ENCODE results near the gene MEF2C.
"Not testable (repeated sequence)": the region's sequence is repeated elsewhere in the genome, so short reads cannot be mapped to it uniquely, and the experiment has no call there.

Gene MEF2C

DNA sequence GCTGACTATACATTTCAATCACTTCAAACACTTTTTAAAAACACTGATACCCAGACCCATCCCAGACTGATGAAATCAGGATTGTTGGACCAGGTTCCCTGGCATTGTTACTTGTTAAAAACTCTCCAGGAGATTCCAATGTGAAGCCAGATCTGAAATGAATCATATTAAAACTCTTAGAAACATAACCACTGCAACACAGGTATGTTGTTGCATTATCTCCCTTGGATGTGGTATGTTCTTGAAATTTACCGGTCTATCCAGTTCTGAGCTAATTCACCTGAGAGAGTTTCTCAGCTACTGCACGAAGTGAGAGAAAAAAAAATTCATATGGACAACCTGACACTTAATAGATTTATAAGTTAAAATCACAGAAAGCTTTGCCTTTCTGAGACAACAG is 21.8 kb downstream of the MEF2C start:
- no peak for DNase-seq

DNA sequence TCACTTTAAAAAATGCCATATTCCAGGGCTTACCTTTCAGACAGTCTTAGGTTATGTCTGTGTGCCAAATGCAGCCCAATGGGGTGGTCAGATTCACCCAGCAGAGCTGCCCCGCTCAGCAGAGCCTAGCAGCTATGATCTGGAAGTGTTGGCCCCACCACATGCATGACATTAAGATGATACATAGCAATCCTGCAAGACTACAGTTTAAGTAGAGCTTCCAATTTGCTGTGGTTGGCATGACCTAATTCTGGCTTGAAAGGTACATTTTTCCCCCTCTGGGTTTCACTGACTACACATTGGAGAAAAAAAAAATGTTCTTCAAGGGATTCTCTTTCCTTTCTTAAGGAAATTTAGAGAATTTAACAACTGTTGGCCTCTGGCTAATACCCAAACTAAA is 22.5 kb downstream of the MEF2C start:
- DNase-seq, result no peak

DNA sequence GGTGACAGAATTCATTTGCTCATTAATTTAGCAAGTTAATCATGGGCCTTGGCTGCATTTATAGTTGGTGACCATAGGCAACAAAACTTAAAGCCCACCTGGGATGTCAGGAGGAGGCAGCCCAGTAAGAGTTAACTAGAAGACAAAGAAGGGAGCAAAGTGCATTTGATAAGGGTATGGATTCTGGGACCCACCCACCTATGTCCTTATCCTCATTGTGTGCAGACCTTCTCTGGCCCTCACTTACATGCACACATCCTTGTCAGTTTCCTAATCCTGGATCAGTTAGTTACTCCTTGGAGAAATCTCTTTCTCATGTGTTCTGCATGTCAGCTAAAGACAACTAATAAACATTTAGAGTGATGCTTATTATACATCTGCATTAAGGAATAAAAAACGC is 24.6 kb downstream of the MEF2C start:
- DNase-seq, result no peak

DNA sequence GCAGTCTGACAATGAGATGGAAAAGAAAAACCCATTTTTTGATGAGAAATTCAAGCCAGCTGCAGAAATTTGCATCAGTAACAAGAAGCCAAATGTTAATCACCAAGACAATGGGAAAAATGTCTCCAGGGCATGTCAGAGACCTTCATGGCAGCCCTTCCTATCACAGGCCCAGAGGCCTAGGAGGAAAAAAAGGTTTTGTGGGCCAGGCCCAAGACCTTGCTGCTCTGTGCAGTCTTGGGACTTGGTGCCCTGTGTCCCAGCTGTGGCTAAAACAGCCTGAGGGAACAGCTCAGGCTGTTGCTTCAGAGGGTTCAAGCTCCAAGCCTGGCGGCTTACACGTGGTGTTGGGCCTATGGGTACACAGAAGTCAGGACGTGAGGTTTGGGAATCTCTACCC is 26.6 kb downstream of the MEF2C start:
- not testable (repeated sequence) for DNase-seq

DNA sequence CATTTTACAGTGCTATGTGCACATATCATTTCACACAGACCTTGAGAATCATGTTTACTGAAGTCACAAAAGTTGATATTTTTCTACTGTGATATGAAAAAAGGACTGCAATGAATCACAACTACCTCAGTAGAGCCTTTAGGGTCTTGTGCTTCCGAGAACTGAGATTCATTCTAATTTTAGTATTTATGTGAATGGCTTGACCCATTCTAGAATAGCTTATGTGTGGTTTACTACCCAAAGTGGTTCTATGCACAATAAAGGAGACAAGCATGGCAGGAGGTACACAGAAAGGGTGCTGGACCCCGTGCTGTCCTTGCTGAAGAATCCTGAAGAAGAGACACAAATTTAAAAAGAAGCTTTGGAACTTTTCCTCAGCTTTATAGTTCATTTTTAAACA is 28.2 kb downstream of the MEF2C start:
- no peak for DNase-seq

DNA sequence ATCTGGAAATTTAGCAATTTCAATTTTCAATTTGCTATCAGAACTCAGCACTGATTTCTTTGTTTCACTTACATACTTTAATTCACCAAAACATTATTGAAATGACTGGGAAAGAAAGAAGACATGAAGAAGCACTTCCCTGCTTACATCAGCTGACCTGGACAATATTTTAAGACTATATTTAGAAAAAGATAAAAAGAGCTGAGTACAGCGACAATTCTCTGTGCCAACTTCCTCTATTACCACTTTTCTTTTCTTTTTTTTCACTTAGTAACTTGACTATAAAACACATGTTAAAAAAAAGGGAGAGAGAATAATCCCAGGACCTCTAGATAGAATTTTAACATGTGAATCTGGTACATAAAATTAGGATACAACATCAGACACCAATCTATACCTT is 35.6 kb downstream of the MEF2C start:
- DNase-seq, result no peak

DNA sequence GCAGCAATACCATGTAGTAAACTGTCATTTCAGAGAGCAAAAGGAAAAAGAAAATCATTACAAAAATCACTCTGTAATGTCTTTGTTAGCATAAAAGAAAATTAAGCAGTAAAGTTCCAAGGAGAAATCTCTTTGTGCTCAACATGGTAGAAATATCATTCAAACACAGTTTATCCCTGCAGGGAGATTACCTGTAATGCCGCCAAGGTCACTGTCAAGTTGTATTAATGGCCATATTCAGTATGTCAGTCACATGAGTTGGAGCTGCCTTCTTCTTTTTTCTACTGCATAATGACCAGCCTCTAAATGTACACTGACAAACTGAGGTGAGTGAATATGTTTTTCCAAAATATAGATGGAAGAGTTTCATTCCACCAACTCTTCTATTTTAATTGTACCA is 36.5 kb downstream of the MEF2C start:
- no peak for DNase-seq

DNA sequence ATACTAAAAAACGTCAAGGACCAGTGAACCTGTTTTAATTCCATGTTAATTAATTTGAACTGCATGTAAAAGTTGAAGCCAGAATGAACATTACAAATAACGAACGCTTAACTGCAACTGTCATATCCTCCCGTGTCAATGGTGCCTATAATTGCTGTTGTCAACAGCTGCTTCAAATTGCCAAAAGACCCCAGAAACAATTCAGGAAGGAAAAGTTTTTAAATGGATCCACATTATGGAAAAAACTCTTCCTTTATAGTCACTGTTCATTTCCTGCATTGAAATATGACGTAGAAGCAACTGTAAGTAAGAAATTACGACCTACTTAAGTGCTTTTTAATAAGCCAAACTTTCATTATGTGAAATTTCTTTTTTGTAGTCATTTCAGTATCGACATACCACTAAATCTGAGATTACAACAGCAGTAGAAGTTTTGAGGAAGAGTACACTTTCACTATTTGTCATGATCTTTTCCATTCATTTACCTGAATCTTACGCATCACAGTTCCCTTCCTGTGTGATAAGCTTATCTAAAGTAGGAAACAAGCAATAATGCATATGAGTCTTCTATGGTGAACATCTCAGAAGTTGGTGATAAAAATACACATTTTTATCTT is 37.8 kb downstream of the MEF2C start:
- no peak for DNase-seq

DNA sequence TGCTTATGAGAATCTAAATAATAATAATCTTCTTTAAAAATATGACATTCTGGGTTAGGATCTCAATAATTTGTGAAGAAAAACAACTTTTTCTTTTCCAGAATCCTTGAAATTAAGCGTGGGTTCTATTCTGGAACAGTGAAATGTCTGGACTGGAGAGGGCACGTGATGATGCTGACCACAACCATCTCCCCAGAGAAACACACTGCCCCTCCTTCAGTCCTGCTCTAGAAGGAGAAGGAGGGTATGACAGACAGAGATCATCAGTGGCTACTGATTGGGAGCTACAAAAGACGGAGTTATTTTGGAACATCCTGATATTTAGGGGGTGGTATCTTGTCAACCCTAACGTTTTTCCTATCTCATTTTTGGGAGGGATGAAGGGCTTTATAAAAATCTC is 40.2 kb downstream of the MEF2C start:
- DNase-seq, result no peak

DNA sequence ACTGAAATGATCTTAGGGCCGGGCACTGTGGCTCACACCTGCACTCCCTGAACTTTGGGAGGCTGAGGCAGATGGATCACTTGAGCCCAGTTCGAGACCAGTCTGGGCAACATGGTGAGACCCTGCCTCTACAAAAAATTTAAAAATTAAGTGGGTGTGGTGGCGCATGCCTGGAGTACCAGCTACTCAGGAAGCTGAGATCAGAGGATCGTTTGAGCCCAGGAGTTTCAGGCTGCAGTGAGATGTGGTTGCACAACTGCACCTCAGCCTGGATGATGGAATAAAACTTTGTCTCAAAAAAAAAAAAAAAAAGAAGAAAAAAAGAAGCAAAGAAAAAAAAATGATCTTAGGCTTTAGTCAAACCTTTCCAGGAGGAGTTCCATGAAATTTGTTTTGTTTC is 41.8 kb downstream of the MEF2C start:
- no peak for DNase-seq

DNA sequence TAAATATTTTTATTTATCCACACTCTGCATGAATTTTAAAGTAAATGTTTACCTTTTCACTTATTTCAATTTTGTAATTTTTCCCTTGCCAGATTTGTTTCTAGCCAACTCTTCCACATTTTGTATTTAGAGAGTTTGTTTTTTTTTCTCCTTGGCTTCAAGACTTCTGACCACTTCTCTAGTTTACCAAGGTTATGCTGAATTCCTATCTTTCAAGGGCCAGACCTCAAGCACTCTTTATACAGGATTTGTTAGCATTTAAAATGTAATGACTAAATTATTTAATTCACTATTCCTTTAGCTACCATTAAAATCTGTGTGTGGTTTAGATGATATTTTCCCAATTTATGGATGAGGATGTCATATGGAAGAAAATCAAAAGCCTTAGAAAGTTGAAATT is 42.5 kb downstream of the MEF2C start:
- DNase-seq, result no peak

DNA sequence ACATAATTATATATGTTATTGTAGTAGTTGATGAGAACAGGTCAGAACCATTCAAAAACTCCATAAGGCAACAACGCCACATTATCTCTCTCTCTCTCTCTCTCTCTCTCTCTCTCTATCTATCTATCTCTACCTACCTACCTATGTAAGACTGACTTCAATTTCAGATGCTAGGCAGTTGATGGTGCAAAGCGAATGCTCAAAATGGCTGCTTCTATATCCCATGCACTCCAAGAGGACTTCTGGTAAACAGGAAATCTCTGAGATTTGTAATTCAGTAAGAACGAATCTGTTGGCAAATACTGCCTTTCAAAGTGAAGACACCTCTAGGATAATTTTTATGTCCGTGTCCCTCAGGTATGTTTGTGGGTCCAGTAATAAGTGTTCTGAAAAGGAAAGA is 43.7 kb downstream of the MEF2C start:
- no peak for DNase-seq

DNA sequence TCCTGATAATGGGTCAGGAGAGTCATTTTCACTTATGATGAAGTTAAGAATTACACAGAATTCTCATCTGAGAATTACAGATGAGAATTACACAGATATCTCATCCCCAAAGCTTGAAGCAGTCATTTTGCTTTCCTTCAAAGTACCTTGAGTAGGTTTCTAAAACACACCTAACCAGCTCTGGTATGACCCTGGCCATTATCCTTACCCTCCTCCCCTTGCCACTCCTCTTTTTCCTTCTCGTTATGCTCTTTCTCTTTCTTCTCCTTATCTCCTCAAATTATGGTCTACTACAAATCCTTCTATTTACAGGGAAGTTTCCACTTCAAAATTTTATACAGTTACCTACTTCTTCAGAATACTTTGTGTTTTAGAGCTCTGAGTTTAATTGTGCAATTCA is 44.5 kb downstream of the MEF2C start:
- no peak for DNase-seq

DNA sequence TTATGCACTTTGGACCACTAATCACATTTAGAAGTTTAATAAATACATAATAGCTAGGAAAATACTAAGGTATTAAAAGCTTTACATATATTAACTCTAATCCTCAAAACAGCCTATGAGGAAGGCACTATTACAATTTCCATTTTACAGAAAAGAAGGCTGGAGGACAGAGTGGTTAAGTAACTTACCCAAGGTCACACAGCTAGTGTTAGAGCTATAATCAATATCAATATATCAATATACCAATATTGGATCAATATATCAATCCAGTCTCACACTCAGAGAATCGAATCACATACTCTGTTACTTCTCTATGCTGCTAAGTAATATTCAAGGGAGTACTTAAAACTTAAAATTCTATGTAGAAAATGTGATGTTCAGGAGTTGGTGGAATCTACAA is 45.2 kb downstream of the MEF2C start:
- no peak for DNase-seq

DNA sequence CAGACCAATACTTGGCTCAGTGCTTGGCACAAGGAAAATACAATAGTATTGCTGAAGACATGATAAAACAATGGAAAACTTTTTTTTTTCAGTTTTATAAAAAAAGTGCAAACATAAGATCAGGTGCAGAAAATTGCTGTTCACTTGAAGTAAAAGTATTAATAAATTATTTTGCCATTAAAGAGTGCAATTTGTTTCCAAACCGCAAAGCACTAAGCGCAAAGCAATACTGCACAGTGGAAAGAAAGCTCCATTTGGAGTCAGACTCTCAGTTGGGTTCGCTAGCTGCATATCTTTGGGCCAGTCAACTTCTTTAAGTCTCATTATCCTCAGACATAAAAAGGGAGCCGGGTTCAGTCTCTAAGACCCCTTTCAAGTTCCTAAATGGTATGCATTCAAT is 45.8 kb downstream of the MEF2C start:
- no peak for DNase-seq

DNA sequence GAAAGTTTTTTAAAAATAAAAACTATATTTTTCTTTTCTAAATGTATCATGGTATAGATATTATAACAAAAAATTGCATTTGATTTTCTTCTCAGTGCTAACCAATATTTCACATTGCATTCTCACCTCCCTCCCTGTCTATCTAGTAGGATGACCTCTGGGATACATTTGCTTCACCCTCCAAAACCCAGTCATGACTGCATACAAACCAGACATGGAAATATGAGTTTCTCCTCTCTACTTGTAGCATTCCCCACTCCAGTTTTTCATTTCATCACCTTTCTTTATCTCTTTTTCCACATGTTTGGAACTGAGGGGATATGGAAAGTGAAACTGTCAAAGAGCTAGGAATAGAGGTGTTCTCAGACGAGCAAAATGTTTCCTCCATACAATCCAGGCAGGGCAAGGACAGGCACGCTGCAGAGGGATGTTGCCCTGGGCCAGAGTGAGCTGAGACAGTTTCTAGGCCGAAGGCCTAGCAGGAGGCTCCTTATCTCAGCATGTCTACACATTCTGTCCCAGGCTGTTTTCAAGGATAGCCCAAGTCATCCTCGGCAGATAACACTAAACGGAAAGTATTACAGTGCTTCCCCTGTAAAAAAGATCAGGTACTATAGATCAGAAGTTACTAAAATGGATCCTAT is 46.7 kb downstream of the MEF2C start:
- no peak for DNase-seq

DNA sequence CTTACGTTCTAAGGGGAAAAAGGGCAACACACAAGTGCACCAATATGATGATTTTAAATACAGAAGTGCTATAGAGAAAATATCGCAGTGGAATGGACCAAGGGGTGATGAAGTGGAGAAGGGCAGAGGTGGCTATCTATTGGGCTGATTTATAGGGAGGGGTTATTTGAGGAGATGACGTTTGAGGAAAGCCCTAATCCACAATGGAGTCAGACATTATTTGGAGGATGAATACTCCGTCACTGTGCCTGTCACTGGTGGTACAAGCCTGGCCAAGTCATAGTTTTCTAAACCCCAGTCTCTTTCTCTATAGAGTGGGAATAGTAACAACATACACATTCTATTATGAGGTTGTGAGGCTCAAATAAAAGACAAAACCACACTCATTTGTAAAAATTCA is 48.5 kb downstream of the MEF2C start:
- no peak for DNase-seq

DNA sequence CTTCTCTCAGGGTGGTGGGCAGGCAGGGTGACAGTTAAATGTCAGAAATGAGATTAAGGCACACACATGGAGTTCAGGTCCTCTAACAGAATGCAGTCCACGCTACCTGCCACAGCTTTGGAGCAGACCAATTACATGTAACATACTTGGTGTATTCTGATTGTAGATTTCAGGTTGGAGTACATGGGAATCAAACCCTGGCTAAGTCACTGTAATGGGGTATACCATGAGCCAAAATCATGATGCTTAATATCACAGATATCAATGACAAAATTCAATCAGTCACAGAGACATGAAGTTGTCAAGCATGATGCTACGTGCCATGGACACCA is 48.9 kb downstream of the MEF2C start:
- DNase-seq, result no peak

DNA sequence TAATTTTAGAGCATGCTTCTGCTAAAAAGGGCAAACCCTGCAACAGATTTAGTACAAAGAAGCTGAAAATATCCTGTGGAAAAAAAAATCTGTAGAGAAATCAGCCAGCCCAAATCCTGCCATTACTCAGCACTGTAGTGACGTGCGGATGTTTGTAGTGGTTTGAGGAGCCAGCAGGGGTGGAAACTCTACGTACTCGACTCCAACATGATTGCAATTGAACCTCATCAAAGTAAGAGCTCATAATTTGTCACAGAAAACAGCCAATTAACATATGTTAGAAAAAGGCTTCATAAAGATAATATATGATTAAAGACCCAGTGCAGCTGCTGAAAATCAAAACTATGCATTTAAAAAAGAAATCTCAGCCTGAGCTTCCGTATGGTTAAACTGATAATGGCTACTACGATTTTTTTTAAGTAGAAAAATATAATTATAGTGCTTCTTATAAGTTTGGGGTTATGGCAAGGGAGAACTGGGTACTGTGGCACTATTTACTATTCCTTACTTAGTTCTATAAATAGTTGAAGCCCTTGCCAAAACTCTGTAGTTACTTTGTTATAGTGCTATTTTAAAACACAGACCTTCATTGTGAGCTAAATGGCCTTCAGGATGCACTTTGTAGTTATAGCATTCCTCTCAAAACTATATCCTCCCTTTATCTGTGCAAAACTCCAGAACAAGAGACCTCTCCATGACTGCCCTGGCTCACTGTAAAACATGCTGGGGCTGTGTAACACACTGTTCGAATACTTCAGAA is 49.4 kb downstream of the MEF2C start:
- no peak for DNase-seq

DNA sequence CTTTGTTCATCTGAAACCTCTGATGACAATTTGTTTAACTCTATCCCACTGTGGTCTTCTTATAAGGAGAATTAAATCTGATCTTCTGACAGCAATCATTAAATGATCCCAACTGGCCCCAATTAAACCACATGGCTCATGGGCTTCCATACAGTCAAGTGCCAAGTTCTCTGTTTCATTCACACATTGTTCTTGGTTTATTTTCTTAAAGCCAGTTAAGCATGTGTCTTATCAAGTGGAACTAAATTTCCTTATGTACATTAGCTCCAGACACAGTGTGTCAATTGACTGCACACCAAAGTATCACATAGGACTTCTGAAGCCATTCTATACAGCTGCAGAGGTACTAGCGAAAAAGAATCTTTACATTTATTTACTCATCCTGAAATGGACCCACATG is 51.2 kb downstream of the MEF2C start:
- DNase-seq, result no peak

DNA sequence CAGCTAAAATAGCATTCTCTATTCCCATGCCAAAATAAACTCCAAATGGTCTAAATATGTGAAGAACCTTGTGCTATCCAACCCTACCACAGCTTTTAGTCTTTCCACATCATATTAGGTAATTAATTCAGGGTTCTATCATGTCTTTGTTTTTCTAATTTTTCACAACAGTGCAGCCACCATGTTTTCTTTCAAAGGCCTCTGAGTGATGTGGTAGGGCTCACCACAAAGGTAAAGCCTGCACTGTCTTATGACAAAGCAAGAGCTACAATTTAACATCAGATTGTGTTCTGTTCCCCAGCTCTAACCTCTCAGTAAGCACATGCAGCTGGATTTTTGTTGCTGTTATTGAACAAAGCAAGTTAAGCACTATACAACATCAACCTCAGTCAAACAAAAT is 52.4 kb downstream of the MEF2C start:
- no peak for DNase-seq

DNA sequence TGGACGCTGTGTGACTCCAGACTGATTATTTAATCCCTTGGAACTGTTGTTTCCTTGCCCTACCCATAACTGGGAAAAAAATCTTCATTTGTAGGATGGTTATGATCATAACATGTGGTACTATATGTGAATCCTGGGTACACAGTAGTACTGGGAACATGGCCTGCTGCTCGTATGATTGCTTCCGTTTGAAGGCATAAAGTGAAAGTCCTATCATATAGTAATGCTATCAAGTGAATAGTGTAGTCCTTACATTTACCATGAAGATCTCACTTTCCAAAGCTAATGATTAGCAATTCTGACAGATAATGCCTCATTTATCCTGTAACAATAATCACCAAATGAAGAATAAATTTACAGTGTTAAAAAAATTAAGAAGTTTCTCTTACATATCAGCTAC is 53.2 kb downstream of the MEF2C start:
- no peak for DNase-seq

DNA sequence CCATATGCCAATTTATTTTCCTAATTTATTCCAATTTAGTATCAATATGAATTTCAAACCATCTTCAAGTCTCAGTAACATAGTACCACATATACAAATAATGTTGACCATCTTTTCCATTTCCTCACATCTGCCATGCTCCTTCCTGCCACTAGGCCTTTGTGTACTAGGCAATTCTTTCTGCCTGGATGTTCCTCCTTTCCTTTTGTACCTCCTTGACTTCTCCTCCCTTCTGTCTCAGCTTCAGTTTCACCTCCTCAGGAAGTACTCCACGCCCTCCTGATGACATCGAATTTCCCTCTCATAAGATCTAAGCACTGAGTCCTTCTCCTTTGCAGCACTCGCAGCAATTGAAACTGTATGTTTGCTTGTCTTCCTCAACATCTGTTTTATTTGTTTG is 53.9 kb downstream of the MEF2C start:
- DNase-seq, result no peak

DNA sequence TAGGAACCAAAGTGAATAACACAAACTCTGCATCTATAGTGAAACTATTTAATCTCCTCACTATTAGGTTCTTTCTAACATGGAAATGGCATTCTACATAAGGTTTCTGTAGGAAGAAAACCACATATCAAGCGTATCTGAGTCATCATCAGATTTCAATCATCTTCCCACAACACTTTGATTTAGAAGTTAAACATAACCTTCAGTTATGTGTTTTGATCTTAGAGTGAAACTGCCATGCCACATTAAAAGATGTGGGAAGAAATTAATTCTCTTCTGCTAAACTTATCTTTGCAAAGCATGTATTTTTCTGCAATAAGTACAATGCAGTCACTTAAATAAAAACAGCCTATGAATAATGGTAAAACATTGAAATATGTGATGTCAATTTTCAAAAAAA is 55.0 kb downstream of the MEF2C start:
- DNase-seq, result no peak
